Left ventricle myocardium inferior (tissue), 1 donor: ENCODE results near the gene LEUTX. TPM values are rescaled to one million over a fixed set of nuclear protein-coding genes. Genes with fewer than 3 reads are reported as not detected.

Experiments
- DNase-seq: peaks from one replicate; pipeline ENCODE4 v3.0.0-alpha.2; 2020
- H3K27ac ChIP-seq: fragments of 200-600 bp; replicated peaks from 2 replicates; pipeline ENCODE4 v1.8.0; 2021
- H3K27me3 ChIP-seq: fragments of 200-600 bp; 2 replicates; pipeline ENCODE4 v1.8.0; 2021; ENCODE audit warnings: low read depth
- H3K36me3 ChIP-seq: fragments of 200-600 bp; 2 replicates; pipeline ENCODE4 v1.8.0; 2021
- H3K4me1 ChIP-seq: fragments of 200-600 bp; 2 replicates; pipeline ENCODE4 v1.8.0; 2021
- H3K4me3 ChIP-seq: fragments of 200-600 bp; 2 replicates; pipeline ENCODE4 v1.8.0; 2021; ENCODE audit warnings: mild to moderate bottlenecking, moderate library complexity
- H3K9me3 ChIP-seq: fragments of 200-600 bp; replicated peaks from 2 replicates; pipeline ENCODE4 v1.8.0; 2021
- CTCF ChIP-seq: fragments of 200-600 bp; IDR thresholded peaks from 2 replicates; pipeline ENCODE4 v1.8.0; 2021; ENCODE audit warnings: antibody characterized with exemption, mild to moderate bottlenecking, borderline replicate concordance
- intact Hi-C: fragments of 100-400 bp; cut with micrococcal nuclease; formaldehyde crosslinking; loops from one replicate; pipeline ENCODE4 v1.11.0; 2022
- microRNA-seq: library from miRNA; unstranded; fragments of <30 nt; microRNA quantifications from one replicate; pipeline ENCODE4 v1.2.0, GENCODE V29; 2020
- total RNA-seq: library from RNA; stranded (reverse); fragmentation: NEBNext Ultra II Directional; extraction: Animal tissue kit (Norgen Biotek cat#: 25700); gene quantifications from one replicate; pipeline ENCODE4 v1.2.1, GENCODE V29; 2021
- donor health status: DM: no; HTN: yes; CAD: no; lungs with severe emphysema.

LEUTX gene
- total RNA-seq, 1 donor from 2014 or later: not detected

DNA sequence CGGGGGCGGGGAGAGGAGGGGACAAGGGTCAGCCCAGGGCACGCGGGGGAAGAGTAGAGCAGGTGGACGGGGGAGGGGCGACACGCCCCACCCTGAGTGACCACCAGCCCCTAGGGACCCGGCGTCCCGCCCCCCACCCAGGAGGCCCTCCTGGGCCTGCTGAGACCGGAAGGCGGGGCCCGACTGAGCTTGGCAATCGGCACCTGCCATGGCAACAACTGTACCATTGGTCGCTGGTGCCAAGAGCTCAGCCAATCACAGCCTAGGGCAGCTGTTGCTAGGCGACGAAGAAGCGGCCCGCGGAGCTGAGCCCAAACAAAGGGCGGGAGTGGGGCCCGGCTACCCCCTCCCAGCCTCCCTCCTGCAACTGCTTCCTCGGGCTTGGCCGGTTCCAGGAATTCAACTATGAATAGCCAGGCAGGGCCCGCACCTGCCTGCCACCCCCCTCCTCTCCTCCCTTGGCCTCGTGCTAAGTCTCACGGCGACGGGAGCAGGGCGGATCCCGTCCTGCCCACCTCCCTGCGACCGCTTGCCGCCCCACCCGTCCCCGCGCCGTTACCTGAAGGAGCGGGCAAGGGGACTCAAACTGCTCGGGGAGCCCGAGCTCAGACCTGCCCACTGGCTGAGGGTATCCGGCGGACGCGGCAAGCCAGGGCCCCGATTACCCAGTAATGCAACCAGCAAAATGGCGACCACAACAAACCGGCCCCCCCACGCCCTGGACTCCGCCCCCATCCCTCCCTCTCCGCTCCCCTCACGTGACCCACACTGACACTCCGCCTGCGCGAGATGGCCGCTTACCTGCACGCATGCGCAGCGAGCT lies 55.0 kb downstream of the LEUTX start, which contains the start of gene DYRK1B:
TSS of gene DYRK1B (minus strand) at position 699 of the 823 bp plus-strand sequence. CDS start 2,295 bp downstream, outside the sequence.
- no peak for TF ChIP-seq CTCF
- Histone ChIP-seq H3K4me3 (peak within 1 kb of the TSS; percentile 91), H3K9me3 (no peaks in the 10 kb centered on the region), H3K4me1 (peaks cover 28% of the 10 kb centered on the region), H3K36me3 (peaks cover 73% of the 10 kb centered on the region), H3K27me3 (no peaks in the 10 kb centered on the region), H3K27ac (peak within 1 kb of the TSS; percentile 90)
- peak; percentile 98 for DNase-seq
- intact Hi-C loops: no loop called here

DNA sequence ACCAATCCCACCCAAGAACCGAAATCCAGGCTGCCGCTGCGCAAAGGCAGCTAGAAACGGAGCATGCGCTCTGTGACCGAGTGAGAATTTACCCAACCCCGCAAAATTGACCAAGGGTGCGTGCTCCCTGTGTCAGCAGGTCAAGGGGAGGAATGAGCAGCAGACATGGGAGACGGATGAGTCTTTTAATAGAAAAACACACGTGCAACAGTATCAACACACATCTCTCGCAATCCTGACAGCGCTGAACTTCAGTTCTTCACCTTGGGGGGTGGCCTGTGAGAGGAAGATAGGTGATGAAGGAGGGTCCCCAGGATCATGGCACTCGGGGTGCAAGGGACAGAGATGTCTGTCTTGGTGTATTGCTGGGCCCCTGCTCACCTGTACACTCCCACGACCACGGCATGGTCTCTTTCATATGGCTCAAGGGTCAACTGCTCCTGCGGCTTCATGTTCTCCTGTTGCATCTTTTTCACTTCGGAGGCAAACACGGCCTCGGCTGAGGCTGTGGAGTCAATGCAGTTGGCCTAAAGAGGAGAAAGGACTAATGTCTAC lies 55.7 kb downstream of the LEUTX start:
- no peak for DNase-seq
- no peaks in the 10 kb centered on the region for H3K27me3 ChIP-seq
- intact Hi-C loops: no loop called here
- peak overlapping the region; percentile 91 for H3K4me3 ChIP-seq
- peaks cover 28% of the 10 kb centered on the region for H3K4me1 ChIP-seq
- TF ChIP-seq CTCF: no peak
- H3K36me3 ChIP-seq: peaks cover 72% of the 10 kb centered on the region
- H3K27ac ChIP-seq: peak overlapping the region; percentile 90
- H3K9me3 ChIP-seq: no peaks in the 10 kb centered on the region

Small RNAs within 50 kb of the gene (microRNA-seq; reads per million reads assigned to microRNA genes)
- not detected for gene MIR6719

Other genes starting within 250 kb of the LEUTX start
- 2.1 TPM for gene EID2B, start 246.0 kb upstream of the LEUTX start, total RNA-seq
- gene EID2, start 238.7 kb upstream of the LEUTX start, total RNA-seq: 9.8 TPM
- gene LGALS13, start 176.3 kb upstream of the LEUTX start, total RNA-seq: not detected
- gene LGALS16, start 122.9 kb upstream of the LEUTX start, total RNA-seq: not detected
- gene LGALS14, start 74.4 kb upstream of the LEUTX start, total RNA-seq: not detected
- gene CLC, start 40.8 kb upstream of the LEUTX start, total RNA-seq: not detected
- gene DYRK1B, start 55.3 kb downstream of the LEUTX start, total RNA-seq: 30.2 TPM
- 63.1 TPM for gene FBL, start 67.5 kb downstream of the LEUTX start, total RNA-seq
- gene FCGBP, start 155.8 kb downstream of the LEUTX start, total RNA-seq: 4.1 TPM
- 70.7 TPM for gene PSMC4, start 192.3 kb downstream of the LEUTX start, total RNA-seq
- 7.8 TPM for gene ZNF546, start 218.2 kb downstream of the LEUTX start, total RNA-seq